Endodermal cell (in vitro differentiated cells): ENCODE data around the gene BRME1. TPM values are rescaled to one million over a fixed set of nuclear protein-coding genes. Genes with fewer than 3 reads are reported as not detected.

Experiments used
- DNase-seq: peaks from one replicate; pipeline ENCODE4 v3.0.0-alpha.2; 2017
- H3K27ac ChIP-seq: 2 replicates; pipeline ENCODE4 v1.5.1; 2013; ENCODE audit warnings: mild to moderate bottlenecking, low read depth, low read length, moderate library complexity
- H3K27me3 ChIP-seq: 2 replicates; pipeline ENCODE4 v1.6.1; 2013; ENCODE audit warnings: mild to moderate bottlenecking, low read length, moderate library complexity; ENCODE audit not compliant: insufficient read depth, control insufficient read depth, poor library complexity, severe bottlenecking
- H3K36me3 ChIP-seq: 2 replicates; pipeline ENCODE4 v1.7.0; 2013; ENCODE audit warnings: mild to moderate bottlenecking, low read length, moderate library complexity; ENCODE audit not compliant: control insufficient read depth, insufficient read depth
- H3K4me1 ChIP-seq: one replicate; pipeline ENCODE4 v1.7.0; 2013; ENCODE audit warnings: low read length; ENCODE audit not compliant: control insufficient read depth, insufficient read depth
- H3K4me3 ChIP-seq: 2 replicates; pipeline ENCODE4 v1.5.1; 2013; ENCODE audit warnings: mild to moderate bottlenecking, low read length, moderate library complexity
- H3K9ac ChIP-seq: 2 replicates; pipeline ENCODE4 v1.6.1; 2013; ENCODE audit warnings: mild to moderate bottlenecking, low read length, moderate library complexity; ENCODE audit not compliant: poor library complexity, severe bottlenecking; ENCODE audit errors: extremely low read depth
- H3K9me3 ChIP-seq: 2 replicates; pipeline ENCODE4 v1.6.1; 2013; ENCODE audit warnings: mild to moderate bottlenecking, low read length, moderate library complexity; ENCODE audit not compliant: control insufficient read depth
- H3K27ac Mint-ChIP-seq: 2 replicates; pipeline ENCODE4 v1.8.0; 2020; ENCODE audit warnings: mixed read lengths
- H3K27me3 Mint-ChIP-seq: 2 replicates; pipeline ENCODE4 v1.8.0; 2021; ENCODE audit warnings: mild to moderate bottlenecking, mixed read lengths; ENCODE audit not compliant: insufficient read depth
- H3K36me3 Mint-ChIP-seq: 2 replicates; pipeline ENCODE4 v1.8.0; 2020; ENCODE audit warnings: low read depth, mixed read lengths
- H3K4me1 Mint-ChIP-seq: 2 replicates; pipeline ENCODE4 v1.8.0; 2020; ENCODE audit warnings: mixed read lengths
- H3K4me3 Mint-ChIP-seq: 2 replicates; pipeline ENCODE4 v1.8.0; 2020; ENCODE audit warnings: mild to moderate bottlenecking, moderate library complexity, mixed read lengths
- H3K9me3 Mint-ChIP-seq: 2 replicates; pipeline ENCODE4 v1.8.0; 2020; ENCODE audit warnings: mild to moderate bottlenecking, mixed read lengths
- WGBS, 2 experiments: methylation state at CpG; one replicate each; pipeline versions ENCODE4 v1.1.5 to v1.1.7; 2013; ENCODE audit warnings: missing lambda C conversion rate in 2 of 2, mixed read lengths in 1 of 2; ENCODE audit not compliant: insufficient coverage in 1 of 2, insufficient read length in 1 of 2; 5-methylcytosine and 5-hydroxymethylcytosine counted together
- total RNA-seq, 2 donors: library from RNA; stranded (reverse); fragmentation: NEBNext Ultra II Directional in 1 of 2; extraction: Animal tissue kit (Norgen Biotek cat#: 25700) in 1 of 2; gene quantifications; 2 replicates in 1 of 2; 3 replicates in 1 of 2; pipeline ENCODE4 v1.2.1, GENCODE V29; 2021
- TF ChIP-seq, protein P1 (sequence below): fragments of 200-600 bp; sonication (generic); conservative IDR thresholded peaks from 2 replicates; pipeline ENCODE4 v1.5.0; 2021; ENCODE audit warnings: antibody characterized with exemption, mild to moderate bottlenecking

Gene BRME1
- total RNA-seq, 2 donors from 2014 or later: 4.4 to 7.4 TPM

DNA sequence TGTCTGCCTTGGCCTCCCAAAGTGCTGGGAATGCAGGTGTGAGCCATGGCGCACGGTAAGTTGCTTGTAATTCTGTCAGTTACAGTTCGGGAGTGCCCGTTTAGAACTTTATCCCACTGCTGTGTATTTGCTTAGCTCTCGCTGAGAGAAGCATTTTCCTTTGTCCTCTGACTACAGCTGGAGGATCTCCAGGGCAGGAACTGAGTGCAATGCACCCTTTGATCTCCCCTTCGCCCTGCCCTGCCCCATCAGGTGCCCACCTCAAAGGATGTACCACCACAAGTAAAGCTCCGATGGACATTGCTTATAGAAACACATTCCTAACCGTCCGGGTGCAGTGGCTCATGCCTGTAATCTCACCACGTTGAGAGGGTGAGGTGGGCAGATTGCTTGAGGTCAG is 6.5 kb downstream of the BRME1 start:
- Histone ChIP-seq H3K9ac (no peak overlapping the region), H3K4me3 (no peak overlapping the region), H3K27me3 (no peaks in the 10 kb centered on the region), H3K9me3 (no peaks in the 10 kb centered on the region), H3K27ac (no peak overlapping the region), H3K4me1 (no peaks in the 10 kb centered on the region), H3K36me3 (no peaks in the 10 kb centered on the region)
- no peak overlapping the region for H3K27ac Mint-ChIP-seq
- H3K4me3 Mint-ChIP-seq: no peak overlapping the region
- peaks cover 2% of the 10 kb centered on the region for H3K27me3 Mint-ChIP-seq
- TF ChIP-seq, protein P1, sequence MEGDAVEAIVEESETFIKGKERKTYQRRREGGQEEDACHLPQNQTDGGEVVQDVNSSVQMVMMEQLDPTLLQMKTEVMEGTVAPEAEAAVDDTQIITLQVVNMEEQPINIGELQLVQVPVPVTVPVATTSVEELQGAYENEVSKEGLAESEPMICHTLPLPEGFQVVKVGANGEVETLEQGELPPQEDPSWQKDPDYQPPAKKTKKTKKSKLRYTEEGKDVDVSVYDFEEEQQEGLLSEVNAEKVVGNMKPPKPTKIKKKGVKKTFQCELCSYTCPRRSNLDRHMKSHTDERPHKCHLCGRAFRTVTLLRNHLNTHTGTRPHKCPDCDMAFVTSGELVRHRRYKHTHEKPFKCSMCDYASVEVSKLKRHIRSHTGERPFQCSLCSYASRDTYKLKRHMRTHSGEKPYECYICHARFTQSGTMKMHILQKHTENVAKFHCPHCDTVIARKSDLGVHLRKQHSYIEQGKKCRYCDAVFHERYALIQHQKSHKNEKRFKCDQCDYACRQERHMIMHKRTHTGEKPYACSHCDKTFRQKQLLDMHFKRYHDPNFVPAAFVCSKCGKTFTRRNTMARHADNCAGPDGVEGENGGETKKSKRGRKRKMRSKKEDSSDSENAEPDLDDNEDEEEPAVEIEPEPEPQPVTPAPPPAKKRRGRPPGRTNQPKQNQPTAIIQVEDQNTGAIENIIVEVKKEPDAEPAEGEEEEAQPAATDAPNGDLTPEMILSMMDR: no peak
- H3K9me3 Mint-ChIP-seq: no peaks in the 10 kb centered on the region
- WGBS, 2 experiments: 87% methylated on average over 9 to 10 of the region's 10 CpGs
- no peaks in the 10 kb centered on the region for H3K36me3 Mint-ChIP-seq
- no peaks in the 10 kb centered on the region for H3K4me1 Mint-ChIP-seq
- DNase-seq: no peak

DNA sequence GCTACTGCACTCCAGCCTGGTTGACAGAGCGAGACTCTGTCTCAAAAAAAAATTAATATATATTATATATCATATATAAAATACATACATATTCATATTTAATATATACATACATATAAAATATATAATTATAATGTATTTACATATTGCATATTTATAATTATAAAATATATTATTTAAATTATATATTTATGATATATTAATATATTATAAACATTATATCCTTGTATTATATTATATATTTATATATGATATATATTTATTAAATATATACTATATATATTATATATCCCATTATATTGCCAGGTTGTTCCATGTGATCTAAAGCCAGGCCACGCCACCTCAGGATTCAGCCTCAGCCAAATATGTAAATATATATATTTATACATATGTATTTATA is 9.7 kb downstream of the BRME1 start:
- no peaks in the 10 kb centered on the region for H3K9me3 ChIP-seq
- H3K27ac Mint-ChIP-seq: no peak overlapping the region
- H3K36me3 ChIP-seq: no peaks in the 10 kb centered on the region
- no peaks in the 10 kb centered on the region for H3K4me1 ChIP-seq
- H3K27me3 ChIP-seq: no peaks in the 10 kb centered on the region
- H3K27ac ChIP-seq: no peak overlapping the region
- no peaks in the 10 kb centered on the region for H3K27me3 Mint-ChIP-seq
- WGBS, 2 experiments: no CpG with 5 or more reads among the region's 2 CpGs
- no peak overlapping the region for H3K9ac ChIP-seq
- no peak overlapping the region for H3K4me3 Mint-ChIP-seq
- H3K4me1 Mint-ChIP-seq: no peaks in the 10 kb centered on the region
- H3K9me3 Mint-ChIP-seq: no peaks in the 10 kb centered on the region
- H3K4me3 ChIP-seq: no peak overlapping the region
- no peaks in the 10 kb centered on the region for H3K36me3 Mint-ChIP-seq
- no peak for DNase-seq
- TF ChIP-seq, protein P1: no peak

DNA sequence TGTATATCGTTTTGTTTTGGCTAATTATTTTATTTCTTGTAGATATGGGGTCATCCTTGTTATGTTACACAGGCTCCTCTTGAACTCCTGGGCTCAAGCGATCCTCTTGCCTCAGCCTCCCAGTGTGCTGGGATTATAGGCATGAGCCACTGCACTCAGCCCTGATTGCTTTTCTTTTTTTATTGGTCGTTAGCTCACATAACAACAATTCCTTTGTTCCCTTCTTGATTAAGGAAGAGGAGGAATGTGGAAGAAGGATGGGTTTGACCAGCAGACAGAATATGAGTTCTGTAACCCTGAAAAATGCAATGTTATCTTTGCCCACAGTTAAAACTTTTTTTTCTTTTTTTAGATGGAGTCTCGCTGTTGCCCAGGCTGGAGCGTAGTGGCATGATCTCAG is 11.4 kb downstream of the BRME1 start:
- H3K4me3 Mint-ChIP-seq: no peak overlapping the region
- no peak overlapping the region for H3K9ac ChIP-seq
- no peaks in the 10 kb centered on the region for H3K4me1 ChIP-seq
- 87 to 96% methylated on average over 4 of the region's 5 CpGs for WGBS, 2 experiments
- TF ChIP-seq, protein P1: no peak
- no peak overlapping the region for H3K27ac ChIP-seq
- DNase-seq: no peak
- H3K9me3 Mint-ChIP-seq: no peaks in the 10 kb centered on the region
- no peaks in the 10 kb centered on the region for H3K27me3 Mint-ChIP-seq
- no peak overlapping the region for H3K4me3 ChIP-seq
- H3K27ac Mint-ChIP-seq: no peak overlapping the region
- peaks cover 2% of the 10 kb centered on the region for H3K36me3 Mint-ChIP-seq
- H3K9me3 ChIP-seq: no peaks in the 10 kb centered on the region
- H3K4me1 Mint-ChIP-seq: no peaks in the 10 kb centered on the region
- H3K36me3 ChIP-seq: no peaks in the 10 kb centered on the region
- no peaks in the 10 kb centered on the region for H3K27me3 ChIP-seq
